Common myeloid progenitor, CD34-positive (primary cell): ENCODE data around the gene DLG5.

Experiments
- CTCF ChIA-PET: fragments of 350-600 bp; sonication (Branson Sonifier 250); formaldehyde crosslinking; loops from one replicate; lab custom pipeline; 2021; ENCODE audit warnings: antibody characterized with exemption; lab: Charles Lee
- POLR2A ChIA-PET: fragments of 350-600 bp; sonication (Branson Sonifier 250); formaldehyde crosslinking; loops from one replicate; lab custom pipeline; 2021; ENCODE audit warnings: antibody characterized with exemption; lab: Charles Lee
- DNase-seq, 3 donors: peaks; one replicate each; pipeline versions ENCODE4 v3.0.0 to v3.0.0-alpha.2; 2013
- H3K27ac ChIP-seq, 2 experiments: 1 replicate in 1 of 2; 2 replicates in 1 of 2; pipeline ENCODE4 v1.7.0; 2013; ENCODE audit warnings: inconsistent platforms in 2 of 2, low read length in 2 of 2, mild to moderate bottlenecking in 2 of 2, low read depth in 1 of 2, moderate library complexity in 1 of 2; ENCODE audit not compliant: severe bottlenecking in 2 of 2, insufficient read depth in 1 of 2, poor library complexity in 1 of 2
- H3K27me3 ChIP-seq, 5 experiments: replicated peaks in 2 of 5; 1 replicate in 3 of 5; 2 replicates in 2 of 5; pipeline versions ENCODE4 v1.6.1 to v1.7.0; 2013; ENCODE audit warnings: low read length in 4 of 5, mild to moderate bottlenecking in 2 of 5, moderate library complexity in 2 of 5, inconsistent platforms in 1 of 5; ENCODE audit not compliant: insufficient read depth in 5 of 5, control insufficient read depth in 4 of 5
- H3K36me3 ChIP-seq, 4 experiments: 1 replicate in 2 of 4; 2 replicates in 2 of 4; pipeline versions ENCODE4 v1.6.1 to v1.7.0; 2013; ENCODE audit warnings: low read length in 3 of 4, control low read depth in 1 of 4, mild to moderate bottlenecking in 1 of 4; ENCODE audit not compliant: control insufficient read depth in 4 of 4, insufficient read depth in 4 of 4
- H3K4me1 ChIP-seq, 4 experiments: 1 replicate in 3 of 4; 2 replicates in 1 of 4; pipeline versions ENCODE4 v1.6.1 to v1.7.1; 2013; ENCODE audit warnings: low read length in 3 of 4, mild to moderate bottlenecking in 3 of 4, control low read depth in 1 of 4, inconsistent platforms in 1 of 4, moderate library complexity in 1 of 4; ENCODE audit not compliant: control insufficient read depth in 4 of 4, insufficient read depth in 4 of 4; ENCODE audit errors: control extremely low read depth in 1 of 4
- H3K4me3 ChIP-seq, 7 experiments: 1 replicate in 4 of 7; 2 replicates in 3 of 7; pipeline versions ENCODE4 v1.5.1 to v1.7.0; 2013; ENCODE audit warnings: mild to moderate bottlenecking in 7 of 7, low read length in 6 of 7, moderate library complexity in 6 of 7, inconsistent platforms in 2 of 7, low read depth in 2 of 7, control low read depth in 1 of 7; ENCODE audit not compliant: insufficient read depth in 4 of 7, control insufficient read depth in 1 of 7; ENCODE audit errors: extremely low read depth in 1 of 7
- H3K9me3 ChIP-seq, 5 experiments: 1 replicate in 4 of 5; 2 replicates in 1 of 5; pipeline versions ENCODE4 v1.6.1 to v1.7.1; 2013; ENCODE audit warnings: low read length in 4 of 5, mild to moderate bottlenecking in 2 of 5, inconsistent platforms in 1 of 5, low read depth in 1 of 5, moderate library complexity in 1 of 5; ENCODE audit not compliant: control insufficient read depth in 4 of 5, insufficient read depth in 2 of 5; ENCODE audit errors: control extremely low read depth in 1 of 5
- WGBS: methylation state at CpG from one replicate; pipeline ENCODE4 v1.1.5; 2013; ENCODE audit not compliant: insufficient coverage; 5-methylcytosine and 5-hydroxymethylcytosine counted together

The DLG5 gene

GRCh38 chr10:77907462-77907861 lies 19.1 kb downstream of the DLG5 start:
- WGBS = 100% methylated on average over 2 of the region's 3 CpGs
- H3K27ac ChIP-seq = no peak overlapping the region
- H3K4me3 ChIP-seq = no peak overlapping the region
- ChIA-PET POLR2A (no interaction called here), CTCF (interaction anchor here (1.0 kb wide), 1 partner anchor 67 kb away, joined by 3 read pairs; no protein-coding TSS in a partner anchor)
- no peaks in the 10 kb centered on the region for H3K9me3 ChIP-seq
- H3K4me1 ChIP-seq = peaks cover 0 to 16% (median 3%) of the 10 kb centered on the region in 4 experiments
- H3K36me3 ChIP-seq = no peaks in the 10 kb centered on the region
- H3K27me3 ChIP-seq = no peaks in the 10 kb centered on the region
- DNase-seq = no peak

GRCh38 chr10:77906951-77907421 lies 19.6 kb downstream of the DLG5 start:
- 94% methylated on average over 5 of the region's 5 CpGs for WGBS
- Histone ChIP-seq H3K27ac (no peak overlapping the region), H3K4me3 (no peak overlapping the region), H3K36me3 (no peaks in the 10 kb centered on the region), H3K4me1 (peaks cover 0 to 16% (median 3%) of the 10 kb centered on the region in 4 experiments), H3K27me3 (no peaks in the 10 kb centered on the region), H3K9me3 (no peaks in the 10 kb centered on the region)
- POLR2A ChIA-PET = no interaction called here
- DNase-seq = no peak
- CTCF ChIA-PET = interaction anchor here (1.0 kb wide), 1 partner anchor 67 kb away, joined by 3 read pairs; no protein-coding TSS in a partner anchor

DNA sequence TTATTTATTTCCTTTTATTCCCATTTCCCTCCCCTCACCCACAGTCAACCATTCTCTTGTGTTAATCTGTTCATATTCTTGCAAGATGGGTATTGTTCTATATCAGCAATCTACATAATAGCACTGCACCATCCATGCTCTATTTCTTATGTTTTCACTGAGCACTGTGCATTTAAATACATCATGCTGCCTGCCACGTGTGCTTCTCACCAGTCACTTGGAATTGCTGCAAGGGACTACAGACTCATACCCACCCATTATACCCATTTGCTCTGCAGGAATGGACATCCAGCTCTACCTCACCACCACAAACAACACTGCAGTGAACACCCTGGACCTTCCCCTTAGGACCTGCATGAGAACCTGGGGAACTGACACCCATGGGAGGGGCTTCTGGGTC lies 20.8 kb downstream of the DLG5 start:
- CTCF ChIA-PET = no interaction called here
- no peak overlapping the region for H3K4me3 ChIP-seq
- 92% methylated on average over 1 of the region's 1 CpG for WGBS
- no peaks in the 10 kb centered on the region for H3K27me3 ChIP-seq
- H3K36me3 ChIP-seq = no peaks in the 10 kb centered on the region
- POLR2A ChIA-PET = no interaction called here
- DNase-seq = no peak
- no peaks in the 10 kb centered on the region for H3K9me3 ChIP-seq
- no peak overlapping the region for H3K27ac ChIP-seq
- peaks cover 0 to 16% (median 3%) of the 10 kb centered on the region in 4 experiments for H3K4me1 ChIP-seq

DNA sequence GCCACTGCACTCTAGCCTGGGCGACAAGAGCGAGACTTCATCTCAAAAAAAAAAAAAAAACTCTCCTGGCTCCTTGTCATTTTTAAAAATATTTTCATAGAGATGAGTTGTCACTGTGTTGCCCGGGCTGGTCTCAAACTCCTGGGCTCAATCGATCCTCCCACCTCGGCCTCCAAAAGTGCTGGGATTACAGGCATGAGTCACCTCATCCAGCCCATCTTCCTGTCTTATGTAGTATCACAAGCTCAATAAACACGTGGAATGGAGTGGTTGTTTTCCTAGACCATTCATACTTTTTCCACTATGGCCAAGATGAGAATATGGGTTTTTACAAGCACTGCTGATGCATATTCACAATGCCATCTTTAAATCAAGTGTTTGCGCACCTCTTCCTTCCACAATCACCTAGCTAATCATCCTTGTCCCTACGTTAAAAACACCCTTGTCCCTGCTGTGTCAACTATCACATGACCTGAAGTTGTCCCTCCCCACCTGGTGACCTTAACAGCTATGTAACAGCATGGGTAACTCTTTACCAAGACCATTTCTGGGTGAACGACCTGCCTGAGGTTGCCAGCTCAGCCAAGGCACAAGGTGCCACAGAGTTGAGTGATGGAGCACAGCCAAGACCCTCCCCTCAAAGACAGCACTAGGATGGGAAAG lies 21.3 kb downstream of the DLG5 start:
- Histone ChIP-seq H3K27me3 (no peaks in the 10 kb centered on the region), H3K36me3 (no peaks in the 10 kb centered on the region), H3K27ac (no peak overlapping the region), H3K9me3 (no peaks in the 10 kb centered on the region), H3K4me3 (no peak overlapping the region), H3K4me1 (peaks cover 0 to 13% (median 3%) of the 10 kb centered on the region in 4 experiments)
- ChIA-PET POLR2A (no interaction called here), CTCF (no interaction called here)
- no peak for DNase-seq
- 98% methylated on average over 5 of the region's 9 CpGs for WGBS

GRCh38 chr10:77904100-77904840 lies 22.3 kb downstream of the DLG5 start:
- ChIA-PET POLR2A (no interaction called here), CTCF (no interaction called here)
- H3K9me3 ChIP-seq = no peaks in the 10 kb centered on the region
- no peak for DNase-seq
- 100% methylated on average over 6 of the region's 8 CpGs for WGBS
- H3K4me1 ChIP-seq = peaks cover 0 to 8% (median 6%) of the 10 kb centered on the region in 4 experiments
- H3K36me3 ChIP-seq = no peaks in the 10 kb centered on the region
- H3K4me3 ChIP-seq = no peak overlapping the region
- H3K27me3 ChIP-seq = no peaks in the 10 kb centered on the region
- H3K27ac ChIP-seq = no peak overlapping the region

GRCh38 chr10:77902159-77902558 lies 24.4 kb downstream of the DLG5 start:
- Histone ChIP-seq H3K4me1 (peaks cover 0 to 23% (median 18%) of the 10 kb centered on the region in 4 experiments), H3K27me3 (no peaks in the 10 kb centered on the region), H3K4me3 (no peak overlapping the region), H3K9me3 (no peaks in the 10 kb centered on the region), H3K36me3 (no peaks in the 10 kb centered on the region), H3K27ac (no peak overlapping the region)
- 100% methylated on average over 3 of the region's 5 CpGs for WGBS
- ChIA-PET CTCF (interaction anchor here (0.7 kb wide), 1 partner anchor 66 kb away, joined by 3 read pairs; no protein-coding TSS in a partner anchor), POLR2A (no interaction called here)
- DNase-seq = no peak

GRCh38 chr10:77901743-77902142 lies 24.8 kb downstream of the DLG5 start:
- Histone ChIP-seq H3K4me3 (no peak overlapping the region), H3K27ac (no peak overlapping the region), H3K4me1 (peaks cover 0 to 23% (median 18%) of the 10 kb centered on the region in 4 experiments), H3K36me3 (no peaks in the 10 kb centered on the region), H3K27me3 (no peaks in the 10 kb centered on the region), H3K9me3 (no peaks in the 10 kb centered on the region)
- no peak for DNase-seq
- WGBS = 97% methylated on average over 6 of the region's 6 CpGs
- ChIA-PET CTCF (interaction anchor here (0.7 kb wide), 1 partner anchor 66 kb away, joined by 3 read pairs; no protein-coding TSS in a partner anchor), POLR2A (no interaction called here)
